ENCODE measurements around the gene HBD.
"Not testable (repeated sequence)": the region's sequence is repeated elsewhere in the genome, so short reads cannot be mapped to it uniquely, and the experiment has no call there.

The HBD gene

DNA sequence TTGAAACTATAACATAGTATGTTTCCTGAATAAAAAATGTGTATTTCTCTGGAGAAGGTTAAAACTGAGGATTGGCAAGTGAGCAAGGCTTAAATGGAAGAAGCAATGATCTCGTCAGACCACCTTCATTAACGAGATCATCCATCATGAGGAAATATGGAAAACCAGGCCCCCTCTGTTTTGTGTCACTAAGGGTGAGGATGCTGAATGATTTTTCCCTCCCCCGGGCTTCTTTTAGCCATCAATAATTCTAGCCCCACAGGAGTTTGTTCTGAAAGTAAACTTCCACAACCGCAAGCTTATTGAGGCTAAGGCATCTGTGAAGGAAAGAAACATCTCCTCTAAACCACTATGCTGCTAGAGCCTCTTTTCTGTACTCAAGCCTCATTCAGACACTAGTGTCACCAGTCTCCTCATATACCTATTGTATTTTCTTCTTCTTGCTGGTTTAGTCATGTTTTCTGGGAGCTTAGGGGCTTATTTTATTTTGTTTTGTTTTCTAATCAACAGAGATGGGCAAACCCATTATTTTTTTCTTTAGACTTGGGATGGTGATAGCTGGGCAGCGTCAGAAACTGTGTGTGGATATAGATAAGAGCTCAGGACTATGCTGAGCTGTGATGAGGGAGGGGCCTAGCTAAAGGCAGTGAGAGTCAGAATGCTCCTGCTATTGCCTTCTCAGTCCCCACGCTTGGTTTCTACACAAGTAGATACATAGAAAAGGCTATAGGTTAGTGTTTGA, 41.3 kb upstream of the HBD start:
- no peak for FAIRE-seq
- no peak for DNase-seq (ENCODE audit: insufficient read length, low spot score)
- no peak for TF ChIP-seq POLR2AphosphoS5 (IDR thresholded peaks at IDR 0.05; ENCODE audit: low read depth, low read length)
- TF ChIP-seq PAX5 (IDR thresholded peaks at IDR 0.05; ENCODE audit: insufficient read depth, low read length, severe bottlenecking), result no peak
- no peak for TF ChIP-seq TAF1 (IDR thresholded peaks at IDR 0.05; ENCODE audit: low read depth, low read length)
- no peak for TF ChIP-seq SPI1 (IDR thresholded peaks at IDR 0.05; ENCODE audit: low read depth, low read length)
- no peak for TF ChIP-seq POU2F2 (IDR thresholded peaks at IDR 0.05; ENCODE audit: low read depth, low read length)

DNA sequence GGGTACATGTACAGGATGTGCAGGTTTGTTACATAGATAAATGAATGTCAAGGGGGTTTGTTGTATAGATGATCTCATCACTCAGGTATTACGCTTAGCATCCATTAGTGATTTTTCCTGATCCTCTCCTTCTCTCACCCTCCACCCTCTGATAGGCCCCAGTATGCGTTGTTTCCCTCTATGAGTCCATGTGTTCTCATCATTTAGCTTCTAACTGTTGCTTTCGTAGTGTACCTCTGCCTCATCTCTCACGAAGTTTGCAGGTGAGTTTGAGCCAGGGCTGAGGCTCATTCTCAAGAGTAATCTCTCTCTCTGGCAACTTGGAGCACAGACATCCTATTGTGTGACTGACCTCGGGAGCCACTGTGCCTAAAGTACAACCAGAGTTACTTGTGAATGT, 40.1 kb upstream of the HBD start:
- FAIRE-seq (no peak), DNase-seq (ENCODE audit: insufficient read length, low spot score) (no peak)
- TF ChIP-seq POU2F2 (IDR thresholded peaks at IDR 0.05; ENCODE audit: low read depth, low read length), result no peak
- no peak for TF ChIP-seq TAF1 (IDR thresholded peaks at IDR 0.05; ENCODE audit: low read depth, low read length)
- no peak for TF ChIP-seq SPI1 (IDR thresholded peaks at IDR 0.05; ENCODE audit: low read depth, low read length)
- no peak for TF ChIP-seq POLR2AphosphoS5 (IDR thresholded peaks at IDR 0.05; ENCODE audit: low read depth, low read length)
- TF ChIP-seq POLR2A (IDR thresholded peaks at IDR 0.05; ENCODE audit: low read depth, low read length), result no peak
- no peak for TF ChIP-seq PAX5 (IDR thresholded peaks at IDR 0.05; ENCODE audit: insufficient read depth, low read length, severe bottlenecking)

DNA sequence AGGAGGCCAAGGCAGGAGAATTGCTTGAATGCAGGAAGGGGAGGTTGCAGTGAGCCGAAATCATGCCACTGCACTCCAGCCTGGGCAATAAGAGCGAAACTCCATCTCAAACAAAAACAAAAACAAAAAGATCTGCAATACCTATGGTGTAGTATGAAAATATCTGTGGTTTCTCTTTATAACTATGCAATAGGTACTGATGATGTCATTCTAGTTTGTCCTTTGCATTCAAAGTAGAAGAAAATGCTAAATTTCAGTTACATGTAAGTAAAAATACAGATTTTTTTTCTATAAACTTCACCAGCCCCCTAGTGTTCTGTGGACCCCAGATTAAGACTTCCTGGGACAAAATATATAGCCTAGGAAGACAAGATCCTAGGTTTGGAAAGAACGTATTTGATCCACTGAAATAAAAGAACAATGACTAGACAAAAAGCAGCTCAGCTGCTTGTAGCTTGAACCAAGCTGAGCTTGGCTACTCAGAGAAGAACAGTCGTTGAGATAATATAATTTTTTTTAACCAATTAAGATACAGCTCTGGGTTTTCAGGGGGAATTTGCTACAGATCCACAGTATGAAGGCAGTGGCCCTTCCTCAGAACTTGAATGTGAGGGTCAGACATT, 38.2 kb upstream of the HBD start:
- no peak for TF ChIP-seq POLR2AphosphoS5 (IDR thresholded peaks at IDR 0.05; ENCODE audit: low read depth, low read length)
- TF ChIP-seq TAF1 (IDR thresholded peaks at IDR 0.05; ENCODE audit: low read depth, low read length), result no peak
- no peak for TF ChIP-seq POU2F2 (IDR thresholded peaks at IDR 0.05; ENCODE audit: low read depth, low read length)
- no peak for TF ChIP-seq SPI1 (IDR thresholded peaks at IDR 0.05; ENCODE audit: low read depth, low read length)
- DNase-seq (ENCODE audit: insufficient read length, low spot score) (no peak), FAIRE-seq (no peak)

DNA sequence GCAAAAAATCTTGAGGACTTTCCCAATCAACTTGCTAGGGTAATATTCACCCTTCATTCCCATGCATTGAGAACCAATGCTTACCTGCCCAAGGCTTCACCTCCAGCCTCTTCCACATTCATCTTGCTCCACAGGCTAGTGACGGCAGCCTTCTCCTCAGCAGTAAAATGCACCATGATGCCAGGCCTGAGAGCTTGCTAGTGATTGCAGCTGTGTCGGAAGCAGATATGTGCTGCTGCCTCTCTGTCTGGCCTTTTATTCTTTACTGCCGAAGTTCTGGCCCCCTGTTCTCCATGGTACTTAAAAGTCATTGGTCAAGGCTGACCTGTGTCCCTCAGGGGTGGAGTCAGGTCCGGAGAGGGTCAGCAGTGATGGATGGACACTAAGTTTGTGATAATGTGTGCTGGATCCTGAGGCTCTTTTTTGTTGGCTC, 35.4 kb upstream of the HBD start, which contains the start of gene HBE1:
TSS of gene HBE1 (minus strand) at position 231 of the 433 bp plus-strand sequence. CDS start at position 176, 55 bp downstream.
- DNase-seq (ENCODE audit: insufficient read length, low spot score), result no peak
- TF ChIP-seq POLR2A (IDR thresholded peaks at IDR 0.05; ENCODE audit: low read depth, low read length) (no peak), POU2F2 (IDR thresholded peaks at IDR 0.05; ENCODE audit: low read depth, low read length) (no peak), TAF1 (IDR thresholded peaks at IDR 0.05; ENCODE audit: low read depth, low read length) (no peak), SPI1 (IDR thresholded peaks at IDR 0.05; ENCODE audit: low read depth, low read length) (no peak), PAX5 (IDR thresholded peaks at IDR 0.05; ENCODE audit: insufficient read depth, low read length, severe bottlenecking) (no peak), POLR2AphosphoS5 (IDR thresholded peaks at IDR 0.05; ENCODE audit: low read depth, low read length) (no peak)
- FAIRE-seq, result no peak

DNA sequence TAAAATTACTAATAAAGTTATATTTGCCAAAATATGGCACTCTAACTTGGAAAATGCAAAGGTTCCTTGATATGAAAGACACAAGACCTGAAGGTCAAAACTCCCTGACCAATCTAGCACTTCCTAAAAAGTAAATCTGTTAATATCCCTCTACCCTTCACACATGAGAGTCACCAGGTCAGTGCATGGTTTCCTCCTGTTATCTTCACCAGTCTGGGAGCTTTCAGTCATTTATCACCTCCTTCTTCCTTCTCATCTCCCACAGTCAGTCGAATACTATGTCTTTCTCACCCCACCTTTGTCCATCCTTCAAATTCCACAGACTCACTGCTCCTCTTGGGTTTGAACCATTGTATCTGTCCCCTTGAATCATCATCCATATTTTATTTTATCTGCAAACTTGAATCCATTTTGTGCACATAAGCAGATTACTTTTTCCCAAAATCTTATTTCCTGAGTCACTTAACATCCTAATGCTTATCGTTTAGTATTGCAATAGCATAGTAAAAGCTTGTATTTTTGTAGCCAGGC, 32.8 kb upstream of the HBD start:
- DNase-seq (ENCODE audit: insufficient read length, low spot score) (no peak), FAIRE-seq (no peak)
- TF ChIP-seq PAX5 (IDR thresholded peaks at IDR 0.05; ENCODE audit: insufficient read depth, low read length, severe bottlenecking) (no peak), POU2F2 (IDR thresholded peaks at IDR 0.05; ENCODE audit: low read depth, low read length) (no peak), POLR2AphosphoS5 (IDR thresholded peaks at IDR 0.05; ENCODE audit: low read depth, low read length) (no peak), TAF1 (IDR thresholded peaks at IDR 0.05; ENCODE audit: low read depth, low read length) (no peak), SPI1 (IDR thresholded peaks at IDR 0.05; ENCODE audit: low read depth, low read length) (no peak), POLR2A (IDR thresholded peaks at IDR 0.05; ENCODE audit: low read depth, low read length) (no peak)

DNA sequence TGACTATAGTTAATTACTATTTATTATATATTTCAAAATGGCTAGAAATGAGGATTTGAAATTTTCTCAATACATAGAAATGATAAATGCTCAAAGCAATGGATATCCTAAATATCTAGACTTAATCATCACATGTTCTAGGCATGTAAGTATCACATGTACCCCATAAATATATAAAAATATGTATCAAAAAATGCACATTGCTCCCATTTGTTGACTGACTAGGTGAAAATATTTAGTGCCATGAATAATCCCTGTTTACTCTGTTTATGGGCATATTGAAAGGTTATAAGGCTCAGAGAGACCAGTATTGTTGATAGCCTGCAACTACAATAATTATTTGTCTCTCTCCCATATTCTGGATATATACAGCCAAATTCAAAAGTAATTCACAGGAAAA, 32.3 kb upstream of the HBD start:
- DNase-seq (ENCODE audit: insufficient read length, low spot score), result no peak
- no peak for TF ChIP-seq POLR2AphosphoS5 (IDR thresholded peaks at IDR 0.05; ENCODE audit: low read depth, low read length)
- TF ChIP-seq SPI1 (IDR thresholded peaks at IDR 0.05; ENCODE audit: low read depth, low read length), result no peak
- no peak for TF ChIP-seq PAX5 (IDR thresholded peaks at IDR 0.05; ENCODE audit: insufficient read depth, low read length, severe bottlenecking)
- no peak for TF ChIP-seq POU2F2 (IDR thresholded peaks at IDR 0.05; ENCODE audit: low read depth, low read length)
- no peak for TF ChIP-seq POLR2A (IDR thresholded peaks at IDR 0.05; ENCODE audit: low read depth, low read length)
- no peak for TF ChIP-seq TAF1 (IDR thresholded peaks at IDR 0.05; ENCODE audit: low read depth, low read length)
- FAIRE-seq, result no peak

DNA sequence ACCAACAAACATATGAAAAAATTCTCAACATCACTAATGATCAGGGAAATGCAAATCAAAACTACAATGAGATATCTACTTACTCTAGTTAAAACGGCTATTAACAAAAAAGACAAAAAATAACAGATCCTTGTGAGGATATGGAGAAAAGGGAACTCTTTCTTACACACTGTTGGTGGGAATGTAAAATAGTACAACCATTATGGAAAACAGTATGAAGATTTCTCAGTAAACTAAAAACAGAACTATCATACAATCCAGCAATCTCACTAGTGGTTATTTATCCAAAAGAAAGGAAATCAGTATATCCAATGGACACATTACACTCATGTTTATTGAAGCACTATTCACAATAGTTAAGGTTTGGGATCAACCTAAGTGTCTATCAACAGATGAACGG, 31.5 kb upstream of the HBD start:
- DNase-seq (ENCODE audit: insufficient read length, low spot score) (no peak), FAIRE-seq (no peak)
- no peak for TF ChIP-seq PAX5 (IDR thresholded peaks at IDR 0.05; ENCODE audit: insufficient read depth, low read length, severe bottlenecking)
- TF ChIP-seq SPI1 (IDR thresholded peaks at IDR 0.05; ENCODE audit: low read depth, low read length), result no peak
- no peak for TF ChIP-seq POLR2A (IDR thresholded peaks at IDR 0.05; ENCODE audit: low read depth, low read length)
- no peak for TF ChIP-seq POLR2AphosphoS5 (IDR thresholded peaks at IDR 0.05; ENCODE audit: low read depth, low read length)
- no peak for TF ChIP-seq TAF1 (IDR thresholded peaks at IDR 0.05; ENCODE audit: low read depth, low read length)
- no peak for TF ChIP-seq POU2F2 (IDR thresholded peaks at IDR 0.05; ENCODE audit: low read depth, low read length)

DNA sequence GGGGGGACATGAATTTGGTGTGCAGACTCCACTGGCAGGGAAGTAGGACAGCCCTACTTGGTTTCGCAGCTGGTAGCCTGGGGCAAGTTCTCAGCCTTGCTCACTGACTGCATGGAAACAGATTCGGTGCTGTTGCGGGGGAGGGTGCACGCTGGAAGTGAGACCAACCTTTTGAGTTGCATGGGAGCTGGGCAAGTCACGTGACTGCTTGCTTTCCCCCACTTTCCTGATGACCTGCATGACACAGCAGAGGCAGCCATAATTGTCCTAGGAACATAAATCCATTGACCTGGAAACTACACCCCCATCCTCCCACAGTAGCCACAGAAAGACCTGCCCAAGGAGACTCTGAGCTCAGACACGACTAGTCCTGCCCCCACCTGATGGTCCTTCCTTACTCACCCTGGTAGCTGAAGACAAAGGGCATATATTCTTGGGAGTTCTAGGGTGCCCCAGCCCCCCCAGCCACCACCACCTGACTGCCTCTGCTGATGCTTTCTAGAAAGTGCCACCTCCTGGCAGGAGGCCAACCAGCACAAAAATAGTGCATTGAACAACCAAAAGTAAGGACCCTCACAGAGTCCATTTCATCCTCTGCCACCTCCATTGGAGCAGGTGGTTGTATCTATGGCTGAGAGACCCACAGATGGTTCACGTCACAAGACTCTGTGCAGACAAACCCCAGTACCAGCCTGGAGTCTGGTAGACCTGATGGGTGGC, 24.4 kb upstream of the HBD start:
- no peak for DNase-seq (ENCODE audit: insufficient read length, low spot score)
- no peak for TF ChIP-seq POLR2A (IDR thresholded peaks at IDR 0.05; ENCODE audit: low read depth, low read length)
- no peak for TF ChIP-seq POU2F2 (IDR thresholded peaks at IDR 0.05; ENCODE audit: low read depth, low read length)
- TF ChIP-seq POLR2AphosphoS5 (IDR thresholded peaks at IDR 0.05; ENCODE audit: low read depth, low read length), result no peak
- no peak for TF ChIP-seq SPI1 (IDR thresholded peaks at IDR 0.05; ENCODE audit: low read depth, low read length)
- TF ChIP-seq PAX5 (IDR thresholded peaks at IDR 0.05; ENCODE audit: insufficient read depth, low read length, severe bottlenecking), result no peak
- TF ChIP-seq TAF1 (IDR thresholded peaks at IDR 0.05; ENCODE audit: low read depth, low read length), result no peak
- no peak for FAIRE-seq

DNA sequence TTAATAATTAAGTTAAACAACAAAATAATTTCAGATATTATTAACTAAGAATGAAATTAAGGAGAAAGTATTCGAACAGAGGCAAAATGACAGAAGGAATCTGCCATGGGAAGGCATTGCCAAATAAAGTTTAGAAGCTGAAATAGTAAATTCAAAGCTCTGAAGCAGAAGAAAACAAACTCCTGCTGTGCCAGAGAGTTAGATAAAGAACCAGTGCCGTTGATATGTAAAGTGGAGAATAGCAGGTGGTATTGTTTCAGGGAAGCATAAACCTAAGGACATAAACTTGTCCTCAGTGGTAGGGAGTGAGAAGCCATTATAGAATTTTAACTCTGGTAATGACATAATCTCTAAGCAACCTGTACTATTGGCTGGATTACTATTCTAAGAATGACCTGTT, 23.0 kb upstream of the HBD start:
- FAIRE-seq (no peak), DNase-seq (ENCODE audit: insufficient read length, low spot score) (no peak)
- TF ChIP-seq POU2F2 (IDR thresholded peaks at IDR 0.05; ENCODE audit: low read depth, low read length) (no peak), SPI1 (IDR thresholded peaks at IDR 0.05; ENCODE audit: low read depth, low read length) (no peak), POLR2AphosphoS5 (IDR thresholded peaks at IDR 0.05; ENCODE audit: low read depth, low read length) (no peak), PAX5 (IDR thresholded peaks at IDR 0.05; ENCODE audit: insufficient read depth, low read length, severe bottlenecking) (no peak), TAF1 (IDR thresholded peaks at IDR 0.05; ENCODE audit: low read depth, low read length) (no peak), POLR2A (IDR thresholded peaks at IDR 0.05; ENCODE audit: low read depth, low read length) (no peak)

DNA sequence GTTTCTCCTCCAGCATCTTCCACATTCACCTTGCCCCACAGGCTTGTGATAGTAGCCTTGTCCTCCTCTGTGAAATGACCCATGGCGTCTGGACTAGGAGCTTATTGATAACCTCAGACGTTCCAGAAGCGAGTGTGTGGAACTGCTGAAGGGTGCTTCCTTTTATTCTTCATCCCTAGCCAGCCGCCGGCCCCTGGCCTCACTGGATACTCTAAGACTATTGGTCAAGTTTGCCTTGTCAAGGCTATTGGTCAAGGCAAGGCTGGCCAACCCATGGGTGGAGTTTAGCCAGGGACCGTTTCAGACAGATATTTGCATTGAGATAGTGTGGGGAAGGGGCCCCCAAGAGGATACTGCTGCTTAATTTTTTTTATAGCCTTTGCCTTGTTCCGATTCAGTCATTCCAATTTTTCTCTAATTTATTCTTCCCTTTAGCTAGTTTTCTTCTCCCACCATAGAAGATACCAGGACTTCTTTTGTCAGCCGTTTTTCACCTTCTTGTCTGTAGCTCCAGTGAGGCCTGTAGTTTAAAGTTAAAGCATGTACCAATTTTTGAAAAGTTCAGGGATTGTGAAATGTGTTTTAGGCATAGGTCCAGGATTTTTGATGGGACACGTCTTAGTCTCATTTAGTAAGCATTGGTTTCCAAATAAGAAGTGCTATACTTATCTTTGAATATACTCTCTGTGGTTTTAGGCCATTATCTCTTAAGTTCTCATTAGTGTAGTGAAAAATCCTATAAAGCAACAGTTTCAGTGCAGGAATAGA, 20.5 kb upstream of the HBD start, which contains the start of gene HBG2:
TSS of gene HBG2 (minus strand) at position 136 of the 768 bp plus-strand sequence. CDS start at position 83, 53 bp downstream.
- DNase-seq (ENCODE audit: insufficient read length, low spot score); FAIRE-seq: not testable (repeated sequence)

DNA sequence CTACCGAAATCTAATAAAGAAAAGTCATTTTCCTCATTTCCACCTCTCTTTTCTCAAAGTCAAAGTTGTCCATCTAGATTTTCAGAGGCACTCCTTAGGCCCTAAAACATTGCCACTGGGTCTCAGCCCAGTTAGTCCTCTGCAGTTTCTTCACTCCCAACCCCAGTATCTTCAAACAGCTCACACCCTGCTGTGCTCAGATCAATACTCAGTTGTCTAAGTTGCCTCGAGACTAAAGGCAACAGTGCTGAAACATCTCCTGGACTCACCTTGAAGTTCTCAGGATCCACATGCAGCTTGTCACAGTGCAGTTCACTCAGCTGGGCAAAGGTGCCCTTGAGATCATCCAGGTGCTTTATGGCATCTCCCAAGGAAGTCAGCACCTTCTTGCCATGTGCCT, 19.7 kb upstream of the HBD start:
- not testable (repeated sequence) for DNase-seq (ENCODE audit: insufficient read length, low spot score); FAIRE-seq

DNA sequence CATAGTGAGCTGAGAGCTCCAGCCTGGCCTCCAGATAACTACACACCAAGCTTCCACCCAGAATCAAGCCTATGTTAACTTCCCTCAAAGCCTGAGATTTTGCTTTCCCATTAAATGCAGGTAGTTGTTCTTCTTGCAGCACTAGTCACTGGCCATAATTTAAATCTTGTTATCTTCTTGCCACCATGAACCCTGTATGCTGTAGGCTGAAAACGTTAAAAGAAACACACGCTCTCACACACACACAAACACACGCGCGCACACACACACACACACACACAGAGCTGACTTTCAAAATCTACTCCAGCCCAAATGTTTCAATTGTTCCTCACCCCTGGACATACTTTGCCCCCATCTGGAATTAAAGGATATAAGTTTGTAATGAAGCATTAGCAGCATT, 19.2 kb upstream of the HBD start:
- not testable (repeated sequence) for DNase-seq (ENCODE audit: insufficient read length, low spot score); FAIRE-seq

Data from GM12891 (cell line).